BJ (cell line): ENCODE results near the gene PCK2. TPM values are rescaled to one million over a fixed set of nuclear protein-coding genes. Genes with fewer than 3 reads are reported as not detected.

Experiments used
- polyA plus RNA-seq: library from polyadenylated mRNA; depleted of rRNA; stranded (reverse); fragments of >200 nt; gene quantifications from 2 replicates; pipeline ENCODE4 v1.2.3, GENCODE V29; 2011; rRNA removed

The PCK2 gene
- polyA plus RNA-seq, 1 experiment, result 227 TPM

Other genes with a start within 250 kb of the PCK2 start
- 24.3 and 24.7 TPM in 2 replicates for gene DHRS4, start 140.5 kb upstream of the PCK2 start, polyA plus RNA-seq
- 12.5 and 15.0 TPM in 2 replicates for gene DHRS4L2, start 105.4 kb upstream of the PCK2 start, polyA plus RNA-seq
- 0.02 and 0.04 TPM in 2 replicates for gene CARMIL3, start 42.3 kb upstream of the PCK2 start, polyA plus RNA-seq
- gene CPNE6, start 22.7 kb upstream of the PCK2 start, polyA plus RNA-seq, result not detected in 2 replicates
- 41.5 and 50.0 TPM in 2 replicates for gene DCAF11, start 20.5 kb downstream of the PCK2 start, polyA plus RNA-seq
- gene NRL, start 20.6 kb downstream of the PCK2 start, polyA plus RNA-seq, result 0.59 and 0.91 TPM in 2 replicates
- 0.10 and 0.23 TPM in 2 replicates for gene FITM1, start 36.3 kb downstream of the PCK2 start, polyA plus RNA-seq
- 48.9 and 106 TPM in 2 replicates for gene PSME1, start 41.9 kb downstream of the PCK2 start, polyA plus RNA-seq
- 6.9 and 13.3 TPM in 2 replicates for gene EMC9, start 47.3 kb downstream of the PCK2 start, polyA plus RNA-seq
- gene PSME2, start 52.3 kb downstream of the PCK2 start, polyA plus RNA-seq, result 165 and 178 TPM in 2 replicates
- 8.2 and 12.4 TPM in 2 replicates for gene RNF31, start 53.2 kb downstream of the PCK2 start, polyA plus RNA-seq
- 84.8 and 107 TPM in 2 replicates for gene IRF9, start 67.0 kb downstream of the PCK2 start, polyA plus RNA-seq
- 2.7 and 5.5 TPM in 2 replicates for gene REC8, start 77.8 kb downstream of the PCK2 start, polyA plus RNA-seq
- gene IPO4, start 94.5 kb downstream of the PCK2 start, polyA plus RNA-seq, result 11.5 and 26.8 TPM in 2 replicates
- gene TM9SF1, start 101.1 kb downstream of the PCK2 start, polyA plus RNA-seq, result 50.5 and 59.2 TPM in 2 replicates
- not detected in 2 replicates for gene TSSK4, start 111.4 kb downstream of the PCK2 start, polyA plus RNA-seq
- gene CHMP4A, start 119.2 kb downstream of the PCK2 start, polyA plus RNA-seq, result 36.3 and 52.1 TPM in 2 replicates
- 16.3 and 19.3 TPM in 2 replicates for gene MDP1, start 121.8 kb downstream of the PCK2 start, polyA plus RNA-seq
- gene NEDD8, start 138.1 kb downstream of the PCK2 start, polyA plus RNA-seq, result 242 and 329 TPM in 2 replicates
- 103 and 116 TPM in 2 replicates for gene GMPR2, start 138.6 kb downstream of the PCK2 start, polyA plus RNA-seq
- gene TINF2, start 148.3 kb downstream of the PCK2 start, polyA plus RNA-seq, result 37.2 and 41.7 TPM in 2 replicates
- 0.97 and 2.9 TPM in 2 replicates for gene TGM1, start 168.9 kb downstream of the PCK2 start, polyA plus RNA-seq
- gene RABGGTA, start 177.3 kb downstream of the PCK2 start, polyA plus RNA-seq, result 23.2 and 52.5 TPM in 2 replicates
- 40.5 and 57.1 TPM in 2 replicates for gene DHRS1, start 205.5 kb downstream of the PCK2 start, polyA plus RNA-seq
- 13.9 and 16.3 TPM in 2 replicates for gene NOP9, start 205.5 kb downstream of the PCK2 start, polyA plus RNA-seq
- 0.63 and 0.98 TPM in 2 replicates for gene CIDEB, start 213.7 kb downstream of the PCK2 start, polyA plus RNA-seq
- gene LTB4R2, start 215.8 kb downstream of the PCK2 start, polyA plus RNA-seq, result 0.98 and 1.6 TPM in 2 replicates
- 2.5 and 2.6 TPM in 2 replicates for gene LTB4R, start 217.2 kb downstream of the PCK2 start, polyA plus RNA-seq
- gene ADCY4, start 240.8 kb downstream of the PCK2 start, polyA plus RNA-seq, result 4.1 and 6.8 TPM in 2 replicates
- gene RIPK3, start 245.7 kb downstream of the PCK2 start, polyA plus RNA-seq, result 4.3 and 4.4 TPM in 2 replicates